NK-92 (cell line): ENCODE results near the gene ATL1.
"Not testable (repeated sequence)": the region's sequence is repeated elsewhere in the genome, so short reads cannot be mapped to it uniquely, and the experiment has no call there.

Source experiments
- DNase-seq: peaks from one replicate; lab custom pipeline; 2025; ENCODE audit not compliant: unreplicated experiment; lab: John Stamatoyannopoulos, UW

Gene ATL1

DNA sequence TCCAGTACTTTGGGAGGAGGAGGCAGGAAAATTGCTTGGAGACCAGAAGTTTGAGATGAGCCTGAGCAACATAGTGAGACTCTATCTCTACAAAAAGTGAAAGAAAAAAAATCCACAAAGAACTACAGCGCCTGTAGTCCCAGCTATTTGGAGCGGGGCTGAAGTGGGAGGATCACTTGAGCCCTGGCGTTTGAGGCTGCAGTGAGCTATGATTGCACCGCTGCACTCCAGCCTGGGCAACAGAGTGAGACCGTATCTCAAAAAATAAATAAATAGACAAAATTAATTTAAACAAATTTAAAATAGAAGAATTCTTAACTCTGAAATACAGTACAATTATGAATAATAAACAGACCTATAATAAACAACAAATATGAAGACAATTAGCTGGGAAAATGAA lies 40.9 kb downstream of the ATL1 start:
- no peak for DNase-seq

DNA sequence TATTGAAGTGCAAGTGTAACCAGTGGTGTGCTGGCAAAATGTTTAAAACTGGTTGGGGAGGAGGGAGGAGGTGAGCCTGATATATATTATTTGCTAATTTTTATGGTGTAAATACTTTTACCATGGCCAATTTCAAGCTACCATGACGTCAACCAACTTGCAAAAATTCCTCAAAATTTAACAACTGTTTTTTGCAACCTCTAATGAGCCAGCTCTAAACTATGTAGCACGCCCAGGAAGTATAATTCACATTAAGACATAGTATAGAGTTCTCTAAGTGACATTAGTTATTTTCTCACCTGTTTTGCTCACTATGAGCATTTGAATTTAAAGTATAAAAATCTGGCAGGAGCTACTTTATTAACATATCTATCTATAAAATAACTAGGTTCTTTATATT lies 41.4 kb downstream of the ATL1 start:
- no peak for DNase-seq

DNA sequence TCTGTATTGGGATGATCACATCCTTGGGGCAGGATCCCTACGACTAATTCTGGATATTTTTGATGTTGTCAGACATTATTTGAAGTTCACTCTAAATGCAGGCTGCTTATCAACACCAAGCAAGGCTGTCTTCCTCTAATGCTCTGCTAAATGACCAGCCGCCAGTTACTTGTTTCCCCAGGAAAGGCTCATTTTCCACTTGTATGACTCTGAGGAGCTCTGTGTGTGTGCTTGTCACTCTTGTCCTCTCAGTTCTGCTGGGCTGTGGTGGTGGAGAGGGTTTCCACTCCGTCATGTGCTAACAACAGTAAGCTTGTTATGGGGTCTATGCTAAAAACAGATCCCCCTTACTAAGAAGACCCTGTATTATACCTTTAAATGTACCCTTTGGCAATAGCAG lies 42.1 kb downstream of the ATL1 start:
- DNase-seq = no peak

DNA sequence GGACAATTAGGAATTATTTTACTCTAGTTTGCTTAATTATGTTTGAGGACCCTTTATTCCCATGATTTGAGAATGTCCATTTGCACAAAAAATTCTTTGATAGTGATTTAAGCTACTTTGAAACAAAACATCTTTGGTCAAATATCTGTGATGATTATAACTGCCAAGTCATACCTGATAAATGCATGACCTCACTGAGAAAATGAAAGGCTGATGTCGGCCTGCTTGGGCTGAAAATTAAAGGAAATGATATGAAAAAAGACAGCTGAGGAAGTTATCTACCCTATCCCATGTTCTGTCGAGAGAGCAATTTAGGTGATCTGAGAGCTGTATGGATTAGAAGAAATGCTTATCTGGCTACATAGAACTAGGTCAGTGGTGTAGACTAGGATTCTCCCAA lies 43.6 kb downstream of the ATL1 start:
- DNase-seq = no peak

DNA sequence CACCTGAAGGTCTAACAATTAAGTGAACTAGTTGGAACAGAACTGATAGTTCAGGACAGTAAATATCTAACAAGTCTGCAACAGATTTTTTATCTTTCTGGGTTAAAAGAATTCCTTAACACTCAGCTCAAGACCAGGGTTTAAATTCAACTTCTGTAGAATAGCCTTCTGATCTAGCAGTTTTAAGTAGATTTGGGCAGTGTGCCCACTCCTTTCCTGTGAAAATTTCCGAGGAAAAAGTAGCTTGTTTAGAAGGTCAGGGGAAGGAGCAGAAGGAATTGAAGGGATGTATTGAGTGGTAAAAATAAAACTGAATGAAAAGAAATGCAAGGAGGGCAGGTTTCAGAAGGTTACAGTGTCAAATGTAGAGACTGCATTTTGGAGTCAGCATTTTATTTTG lies 45.8 kb downstream of the ATL1 start:
- DNase-seq = no peak

DNA sequence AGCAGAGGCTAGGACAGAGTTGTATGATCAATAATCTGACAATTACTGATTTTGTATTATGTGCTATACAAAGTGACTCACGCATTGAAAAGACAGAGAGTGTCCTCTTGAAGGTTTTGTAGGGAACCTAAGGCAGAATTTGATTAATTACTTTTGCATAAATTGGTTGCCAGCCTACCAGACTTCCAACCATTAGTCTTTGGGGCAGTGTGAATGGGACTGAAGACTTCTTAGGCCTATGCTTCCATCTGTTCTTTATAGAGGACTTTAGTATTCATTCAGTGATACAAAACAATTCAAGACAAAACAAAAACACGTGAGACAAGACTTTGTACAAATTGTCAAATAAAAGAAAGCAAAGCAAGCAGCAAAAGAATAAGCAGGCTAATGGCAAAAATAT lies 46.5 kb downstream of the ATL1 start:
- no peak for DNase-seq

DNA sequence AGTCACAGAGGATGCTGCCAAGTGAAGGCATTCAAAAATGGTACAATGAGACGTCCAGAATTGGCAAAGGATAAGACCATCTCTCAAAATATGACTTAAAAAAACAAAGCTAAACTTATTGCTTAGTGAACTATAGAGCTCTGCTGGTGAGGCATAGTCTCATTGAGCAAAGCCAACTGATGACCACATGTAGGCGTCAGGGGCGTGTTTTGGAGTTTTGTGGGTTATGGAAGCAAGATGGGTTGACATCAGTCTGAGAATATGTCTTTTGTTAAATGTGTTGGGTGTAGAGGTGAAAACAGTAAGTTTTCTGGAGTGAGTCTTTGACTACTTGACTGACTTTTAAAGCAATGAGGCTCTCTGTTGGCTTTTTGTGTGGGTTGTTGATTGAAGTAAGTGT lies 47.2 kb downstream of the ATL1 start:
- no peak for DNase-seq

DNA sequence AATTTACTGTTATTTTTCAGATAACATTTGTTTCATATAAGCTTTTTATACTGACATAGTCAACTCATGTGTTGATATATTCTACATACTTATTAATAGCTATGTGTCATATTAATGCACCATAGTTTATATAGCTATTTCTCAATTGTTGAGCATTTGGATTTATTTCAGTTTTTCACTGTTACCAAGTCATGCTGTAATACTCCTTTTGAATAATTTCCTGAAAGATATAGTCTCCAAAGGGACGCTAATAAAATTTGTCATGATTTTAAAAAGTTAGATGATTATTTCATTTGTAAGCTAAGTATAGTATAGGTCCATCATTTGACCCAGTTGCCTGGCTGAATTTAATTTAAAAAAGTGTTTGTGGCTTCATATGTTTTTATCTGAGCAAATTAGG lies 47.8 kb downstream of the ATL1 start:
- no peak for DNase-seq

DNA sequence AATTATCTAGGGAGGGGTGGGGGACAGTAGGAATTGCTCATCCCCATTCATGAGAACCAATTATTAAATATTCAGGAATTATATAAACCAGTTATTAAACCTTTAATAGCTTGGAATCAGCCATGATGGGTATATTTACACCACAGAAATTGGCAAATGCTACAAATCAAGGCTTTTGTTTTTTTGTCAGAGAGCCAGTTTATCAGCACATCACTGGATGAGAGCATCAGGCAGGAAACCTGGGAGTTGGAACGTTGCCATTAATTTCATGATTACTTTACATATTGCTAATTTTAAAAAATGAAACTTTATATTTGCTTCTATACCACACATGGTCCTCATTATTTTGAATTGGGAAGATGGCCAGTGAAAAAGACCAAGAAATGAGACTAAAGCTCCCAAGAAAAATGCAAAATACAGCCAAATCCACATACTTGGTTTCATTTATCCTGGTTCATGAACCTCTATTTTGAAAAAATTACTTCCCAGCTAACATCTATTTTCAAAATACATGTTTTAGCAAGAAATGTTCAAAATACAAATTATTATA lies 48.4 kb downstream of the ATL1 start:
- DNase-seq = no peak

DNA sequence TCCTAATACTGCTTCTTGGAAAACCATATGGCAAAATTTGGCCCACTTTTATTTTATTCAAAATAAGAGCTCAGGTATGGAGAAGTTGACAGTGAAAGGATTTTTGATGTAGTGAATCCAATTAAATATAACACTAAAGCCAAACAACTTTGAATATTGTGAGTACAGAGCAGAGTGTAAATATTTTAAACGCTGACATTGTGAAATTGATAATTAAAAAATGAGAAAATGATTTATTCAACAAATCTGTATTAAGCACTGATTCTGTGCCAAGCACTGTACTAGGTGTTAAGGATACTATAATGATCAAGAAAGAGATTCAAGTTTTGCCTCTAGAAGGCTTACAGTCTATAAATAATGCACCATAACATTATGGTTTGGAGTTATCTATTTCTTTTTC lies 50.5 kb downstream of the ATL1 start:
- no peak for DNase-seq

DNA sequence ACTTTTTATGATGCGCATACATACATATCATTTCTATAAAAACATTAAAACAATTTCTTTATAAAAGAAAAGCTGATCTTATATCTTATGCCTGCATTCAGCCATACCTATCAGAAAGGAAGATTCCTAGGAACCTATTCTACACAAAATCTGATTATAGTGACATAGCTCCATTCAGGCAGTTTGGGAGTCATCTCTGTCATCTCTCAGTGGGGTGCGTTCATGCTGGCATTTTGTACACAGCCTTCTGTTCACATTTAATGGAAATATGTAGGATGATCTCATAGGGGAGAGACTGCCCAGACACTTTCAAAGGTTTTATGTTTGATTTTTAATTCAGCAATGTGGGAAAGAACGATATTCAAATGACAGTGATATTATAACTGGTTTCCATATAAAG lies 52.9 kb downstream of the ATL1 start:
- no peak for DNase-seq

DNA sequence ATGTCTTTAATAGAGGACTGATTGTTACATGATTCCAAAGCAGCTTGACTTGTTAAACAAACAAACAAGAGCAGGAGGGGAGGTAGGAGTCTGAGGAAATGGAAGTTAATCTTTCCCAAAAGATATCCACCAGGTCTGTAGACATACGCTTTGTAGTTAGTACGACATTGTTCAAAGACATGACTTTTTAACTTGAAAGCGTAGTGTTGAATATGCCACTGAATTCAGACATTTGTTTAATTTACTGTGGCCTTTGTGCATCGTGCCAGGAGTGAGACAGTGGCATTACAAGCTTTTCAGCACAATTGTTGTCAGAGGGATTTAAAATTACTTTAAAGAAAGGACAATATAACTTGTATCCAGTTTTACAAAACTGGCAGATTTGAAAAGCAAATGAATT lies 55.1 kb downstream of the ATL1 start:
- DNase-seq = no peak

DNA sequence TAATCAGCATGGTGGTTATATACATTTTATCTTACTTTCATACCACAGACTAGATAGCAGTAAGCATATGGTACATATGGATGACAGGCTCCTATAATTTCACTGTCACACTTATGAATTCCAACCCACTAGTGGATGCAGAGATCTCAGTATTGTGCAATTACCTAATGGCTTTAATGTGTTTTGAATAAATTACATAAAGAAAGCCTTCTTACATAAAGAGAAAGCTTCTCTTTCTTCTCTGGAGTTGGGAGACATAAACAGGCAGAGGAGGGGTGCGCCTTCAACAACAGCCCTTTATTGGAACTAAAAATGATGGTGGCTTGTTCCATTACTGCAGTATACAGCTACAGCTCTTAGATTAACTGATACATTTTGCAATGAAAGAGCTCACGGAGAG lies 55.6 kb downstream of the ATL1 start:
- no peak for DNase-seq

DNA sequence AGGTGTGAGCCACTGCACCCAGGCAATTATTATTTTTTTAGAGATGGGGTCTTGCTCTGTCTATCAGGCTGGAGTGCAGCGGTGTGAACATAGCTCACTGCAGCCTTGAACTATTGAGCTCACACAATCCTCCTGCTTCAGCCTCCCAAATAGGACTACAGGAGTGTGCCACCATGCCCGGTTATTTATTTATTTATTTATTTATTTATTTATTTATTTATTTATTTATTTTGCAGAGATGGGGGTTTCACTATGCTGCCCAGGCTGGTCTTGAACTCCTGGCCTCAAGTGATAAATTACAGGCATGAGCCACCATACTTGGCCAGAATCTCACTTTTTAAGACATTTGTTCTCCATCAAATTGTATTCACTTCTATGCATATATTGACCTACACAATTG lies 56.3 kb downstream of the ATL1 start:
- no peak for DNase-seq

DNA sequence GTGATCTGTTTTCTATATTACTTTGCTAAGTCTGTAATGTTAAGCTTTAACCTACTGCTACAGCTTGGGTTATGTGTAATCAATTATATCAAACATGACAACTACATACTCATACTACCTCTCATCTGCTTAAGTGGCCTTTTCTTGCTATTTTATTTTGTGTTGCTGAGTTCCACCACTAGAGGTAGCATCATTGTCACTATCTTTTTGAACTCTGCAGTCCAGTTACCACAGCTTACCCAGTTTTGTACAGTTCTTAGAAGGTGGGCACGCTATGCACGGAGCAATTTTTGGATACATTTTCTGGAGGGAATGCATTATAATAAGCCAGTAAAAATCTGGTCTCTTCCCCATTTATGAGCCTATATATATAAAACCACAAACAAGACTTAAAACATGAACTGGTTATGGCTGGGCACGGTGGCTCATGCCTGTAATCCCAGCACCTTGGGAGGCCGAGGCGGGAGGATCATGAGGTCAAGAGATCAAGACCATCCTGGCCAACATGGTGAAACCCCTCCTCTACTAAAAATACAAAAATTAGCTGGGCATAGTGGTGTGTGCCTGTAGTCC lies 59.7 kb downstream of the ATL1 start:
- no peak for DNase-seq

DNA sequence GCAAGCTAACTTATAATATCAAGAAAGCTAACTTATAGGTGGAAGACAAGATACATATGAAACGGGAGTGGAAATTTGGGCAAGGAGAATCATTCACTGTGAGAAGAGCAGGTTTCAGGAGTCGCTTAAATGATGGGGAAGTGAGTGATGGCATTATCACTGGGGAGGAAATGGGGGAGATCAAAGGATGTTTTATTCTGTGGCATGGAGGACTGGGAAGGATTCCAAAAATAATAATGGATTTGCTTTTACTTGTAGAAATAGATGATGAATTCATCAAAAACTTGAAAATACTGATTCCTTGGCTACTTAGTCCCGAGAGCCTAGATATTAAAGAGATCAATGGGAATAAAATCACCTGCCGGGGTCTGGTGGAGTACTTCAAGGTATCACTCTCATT lies 60.4 kb downstream of the ATL1 start:
- DNase-seq = no peak

DNA sequence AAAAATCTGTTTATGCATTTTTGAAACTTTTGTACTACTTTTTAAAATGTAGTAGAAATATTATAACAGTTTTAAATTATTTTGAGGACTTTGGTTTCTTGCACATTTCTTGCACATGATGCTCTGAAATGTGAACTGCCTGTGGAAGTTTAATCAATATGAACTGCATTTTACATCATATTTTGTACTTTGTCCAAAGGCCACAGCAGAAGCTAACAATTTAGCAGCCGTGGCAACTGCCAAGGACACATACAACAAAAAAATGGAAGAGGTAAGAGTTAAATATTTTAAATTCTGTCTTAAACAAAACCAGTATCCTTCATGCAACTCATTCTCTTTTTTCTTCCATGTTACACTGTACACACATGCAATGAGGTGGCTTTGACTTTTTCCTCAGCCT lies 63.0 kb downstream of the ATL1 start:
- DNase-seq = no peak

DNA sequence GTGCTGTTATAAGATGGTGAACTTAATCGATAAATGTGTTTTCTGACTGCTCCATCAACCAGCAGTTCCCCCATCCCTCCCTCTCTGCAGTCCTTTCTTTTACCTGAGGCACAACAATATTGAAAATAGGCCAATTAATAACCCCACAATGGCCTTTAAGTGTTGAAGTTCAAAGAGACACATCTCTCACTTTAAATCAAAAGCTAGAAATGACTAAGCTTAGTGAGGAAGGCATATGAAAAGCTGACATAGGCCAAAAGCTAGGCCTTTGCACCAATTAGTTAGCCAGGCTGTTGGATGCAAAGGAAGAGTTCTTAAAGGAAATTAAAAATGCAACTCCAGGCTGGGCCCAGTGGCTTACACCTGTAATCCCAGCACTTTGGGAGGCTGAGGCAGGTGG lies 64.5 kb downstream of the ATL1 start:
- no peak for DNase-seq

DNA sequence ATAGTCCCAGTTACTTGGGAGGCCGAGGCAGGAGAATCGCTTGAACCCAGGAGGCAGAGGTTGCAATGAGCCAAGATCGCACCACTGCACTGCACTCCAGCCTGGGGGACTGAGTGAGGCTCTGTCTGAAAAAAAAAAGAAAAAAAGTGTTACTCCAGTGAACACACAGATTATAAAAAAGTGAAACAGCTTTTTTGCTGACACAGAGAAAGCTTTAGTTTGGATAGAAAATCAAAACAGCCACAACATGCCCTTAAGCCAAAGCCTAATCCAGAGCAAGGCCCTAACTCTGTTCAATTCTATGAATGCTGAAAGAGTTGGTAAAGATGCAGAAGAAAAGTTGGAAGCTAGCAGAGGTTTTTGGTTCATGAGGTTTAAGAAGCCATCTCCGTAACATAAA lies 65.0 kb downstream of the ATL1 start:
- DNase-seq = not testable (repeated sequence)

DNA sequence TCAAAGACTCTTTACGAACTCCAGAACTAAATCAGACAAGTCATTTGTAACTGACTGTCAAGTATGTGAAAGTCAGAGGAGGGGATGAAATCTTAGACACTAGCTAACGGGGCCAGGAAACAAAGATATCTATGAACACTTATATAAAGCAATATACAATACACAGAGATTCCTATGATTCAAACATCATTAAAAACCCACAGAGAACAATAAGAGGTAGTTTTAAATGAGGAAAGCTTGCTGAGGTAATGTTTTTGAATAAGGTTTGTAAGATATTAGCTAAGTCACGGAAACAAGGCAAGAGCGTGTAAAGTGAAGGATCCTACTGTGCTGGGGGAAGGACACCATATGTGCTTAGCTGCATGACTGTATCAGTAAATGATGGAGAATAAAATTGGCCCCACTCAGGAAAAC lies 71.5 kb downstream of the ATL1 start:
- no peak for DNase-seq

DNA sequence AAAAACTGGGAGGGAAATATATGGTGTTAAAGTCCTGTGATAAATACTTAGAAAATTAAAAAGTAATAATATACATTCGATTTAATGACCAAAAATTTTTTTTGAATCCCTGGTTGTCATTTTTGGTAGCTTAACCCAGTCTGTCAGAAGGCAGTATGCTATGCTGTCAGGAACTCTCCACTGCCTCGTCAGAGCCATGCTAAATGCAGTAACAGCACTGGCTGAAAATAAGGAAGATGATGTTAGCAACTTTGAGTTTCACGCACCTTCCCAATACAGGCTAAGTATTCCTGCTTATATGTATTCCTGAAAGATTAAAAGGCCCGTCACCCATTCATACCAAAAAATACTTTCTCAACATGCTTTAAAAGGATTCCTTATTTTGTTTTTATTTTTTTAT lies 74.0 kb downstream of the ATL1 start:
- no peak for DNase-seq

DNA sequence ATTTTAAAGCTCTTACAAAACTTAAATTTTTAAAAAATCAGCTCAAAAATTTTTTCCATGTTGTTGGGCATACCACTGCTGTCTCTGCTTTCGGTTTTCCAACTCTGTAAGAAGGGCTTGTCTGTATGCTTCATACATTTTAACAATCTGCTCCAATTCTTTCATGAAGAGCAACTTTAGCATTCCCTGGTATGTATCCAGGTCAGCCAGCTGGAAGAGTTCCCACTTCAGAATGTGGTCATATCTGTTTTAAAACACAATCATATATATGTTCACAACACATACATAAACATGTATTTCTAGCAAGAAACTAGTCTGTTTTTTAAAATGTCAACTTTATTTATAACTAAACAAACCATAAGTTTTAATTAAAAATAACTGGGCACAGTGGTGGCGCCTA lies 75.2 kb downstream of the ATL1 start:
- no peak for DNase-seq

DNA sequence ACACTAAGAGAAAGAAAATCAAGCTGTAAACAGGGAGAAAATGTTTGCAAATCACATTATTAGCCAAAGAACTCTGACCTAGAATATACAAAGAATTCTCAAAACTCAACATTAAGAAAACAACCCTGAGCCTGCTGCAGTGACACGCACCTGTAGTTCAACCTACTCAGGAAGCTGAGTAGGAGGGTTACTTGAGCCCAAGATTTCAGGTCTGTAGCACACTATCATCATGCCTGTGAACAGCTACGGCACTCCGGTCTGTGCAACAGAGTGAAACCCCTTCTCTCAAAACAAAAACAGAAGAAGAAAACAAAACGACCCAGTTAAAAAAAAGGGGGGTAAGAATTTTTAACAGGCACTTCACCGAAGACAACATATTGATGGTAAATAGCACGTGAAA lies 87.3 kb downstream of the ATL1 start:
- no peak for DNase-seq

DNA sequence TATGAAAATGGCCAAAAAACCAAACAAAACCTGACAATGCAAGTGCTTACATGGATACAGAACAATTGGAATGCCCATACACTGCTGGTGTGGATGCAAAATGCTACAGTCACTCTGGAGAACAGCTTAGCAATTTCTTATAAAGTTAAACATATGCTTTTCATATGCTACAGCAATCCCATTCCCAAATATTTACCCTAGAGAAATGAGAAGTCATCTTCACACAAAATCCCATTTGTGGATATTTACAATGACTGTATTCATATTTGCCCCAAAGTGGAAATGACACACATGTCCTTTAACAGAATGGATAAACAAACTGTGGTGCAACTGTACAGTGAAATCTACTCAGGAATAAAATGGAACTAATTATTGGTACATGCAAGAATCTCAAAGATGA lies 87.8 kb downstream of the ATL1 start:
- no peak for DNase-seq
